Measurements from ENCODE around the gene ZNF385D. TPM values are rescaled to one million over a fixed set of nuclear protein-coding genes. Genes with fewer than 3 reads are reported as not detected.
A peak's percentile ranks its signal among the peaks of the same experiment; 100 is the strongest.

ZNF385D gene
- total RNA-seq: 10 to 100 TPM in 3 of 4 donors, under 1 TPM in 1; 0.26 to 53.6 (median 19.2) TPM

GRCh38 chr3:21750831-21751391 is at the start of gene ZNF385D:
TSS of gene ZNF385D (minus strand) at chr3:21751210. CDS start at chr3:21750916, 294 bp downstream.
- intact Hi-C loops (cut with DNase I; ENCODE audit: low total_unique reads): no loop called here
- Histone ChIP-seq H3K9me3 (no peaks in the 10 kb centered on the region), H3K4me3 (peak within 1 kb of the TSS; percentile 10 to 30), H3K4me1 (no peaks in the 10 kb centered on the region), H3K27me3 (no peaks in the 10 kb centered on the region), H3K36me3 (no peaks in the 10 kb centered on the region), H3K27ac (peak within 1 kb of the TSS; percentile 45 to 59)
- DNase-seq: peak; percentile 17 to 41
- no peak for TF ChIP-seq CTCF (IDR thresholded peaks at IDR 0.05)
- TF ChIP-seq POLR2A (IDR thresholded peaks at IDR 0.05): peak in 1 of 2 donors; percentile 15

GRCh38 chr3:21798356-21799088 is 47.5 kb upstream of the ZNF385D start:
- Histone ChIP-seq H3K4me1 (no peaks in the 10 kb centered on the region), H3K9me3 (no peaks in the 10 kb centered on the region), H3K27me3 (no peaks in the 10 kb centered on the region), H3K4me3 (no peak overlapping the region), H3K36me3 (no peaks in the 10 kb centered on the region), H3K27ac (no peak overlapping the region)
- no peak for TF ChIP-seq CTCF (IDR thresholded peaks at IDR 0.05)
- TF ChIP-seq POLR2A (IDR thresholded peaks at IDR 0.05): no peak
- DNase-seq: no peak
- intact Hi-C loops (cut with DNase I; ENCODE audit: low total_unique reads): no loop called here

- Histone ChIP-seq H3K27ac (no peak overlapping the region), H3K27me3 (no peaks in the 10 kb centered on the region), H3K4me1 (no peaks in the 10 kb centered on the region), H3K36me3 (no peaks in the 10 kb centered on the region), H3K4me3 (no peak overlapping the region), H3K9me3 (no peaks in the 10 kb centered on the region)
- TF ChIP-seq CTCF (IDR thresholded peaks at IDR 0.05) (no peak), POLR2A (IDR thresholded peaks at IDR 0.05) (no peak)
- intact Hi-C loops (cut with DNase I; ENCODE audit: low total_unique reads): no loop called here
- DNase-seq: no peak
Observed at GRCh38 chr3:21795921-21796320, 44.9 kb upstream of the ZNF385D start.

GRCh38 chr3:21795152-21795837 is 44.3 kb upstream of the ZNF385D start:
- Histone ChIP-seq H3K27ac (no peak overlapping the region), H3K4me3 (no peak overlapping the region), H3K9me3 (no peaks in the 10 kb centered on the region), H3K27me3 (no peaks in the 10 kb centered on the region), H3K4me1 (no peaks in the 10 kb centered on the region), H3K36me3 (no peaks in the 10 kb centered on the region)
- TF ChIP-seq CTCF (IDR thresholded peaks at IDR 0.05) (no peak), POLR2A (IDR thresholded peaks at IDR 0.05) (no peak)
- intact Hi-C loops (cut with DNase I; ENCODE audit: low total_unique reads): no loop called here
- no peak for DNase-seq

GRCh38 chr3:21794291-21794690 is 43.3 kb upstream of the ZNF385D start:
- DNase-seq: no peak
- Histone ChIP-seq H3K4me1 (no peaks in the 10 kb centered on the region), H3K27ac (no peak overlapping the region), H3K27me3 (no peaks in the 10 kb centered on the region), H3K36me3 (no peaks in the 10 kb centered on the region), H3K9me3 (no peaks in the 10 kb centered on the region), H3K4me3 (no peak overlapping the region)
- intact Hi-C loops (cut with DNase I; ENCODE audit: low total_unique reads): no loop called here
- TF ChIP-seq POLR2A (IDR thresholded peaks at IDR 0.05): no peak
- no peak for TF ChIP-seq CTCF (IDR thresholded peaks at IDR 0.05)

All from uterus (tissue), 4 donors.